ENCODE measurements around the gene NDFIP1.
"Not testable (repeated sequence)": the region's sequence is repeated elsewhere in the genome, so short reads cannot be mapped to it uniquely, and the experiment has no call there.

NDFIP1 gene, protein sequence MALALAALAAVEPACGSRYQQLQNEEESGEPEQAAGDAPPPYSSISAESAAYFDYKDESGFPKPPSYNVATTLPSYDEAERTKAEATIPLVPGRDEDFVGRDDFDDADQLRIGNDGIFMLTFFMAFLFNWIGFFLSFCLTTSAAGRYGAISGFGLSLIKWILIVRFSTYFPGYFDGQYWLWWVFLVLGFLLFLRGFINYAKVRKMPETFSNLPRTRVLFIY

DNA sequence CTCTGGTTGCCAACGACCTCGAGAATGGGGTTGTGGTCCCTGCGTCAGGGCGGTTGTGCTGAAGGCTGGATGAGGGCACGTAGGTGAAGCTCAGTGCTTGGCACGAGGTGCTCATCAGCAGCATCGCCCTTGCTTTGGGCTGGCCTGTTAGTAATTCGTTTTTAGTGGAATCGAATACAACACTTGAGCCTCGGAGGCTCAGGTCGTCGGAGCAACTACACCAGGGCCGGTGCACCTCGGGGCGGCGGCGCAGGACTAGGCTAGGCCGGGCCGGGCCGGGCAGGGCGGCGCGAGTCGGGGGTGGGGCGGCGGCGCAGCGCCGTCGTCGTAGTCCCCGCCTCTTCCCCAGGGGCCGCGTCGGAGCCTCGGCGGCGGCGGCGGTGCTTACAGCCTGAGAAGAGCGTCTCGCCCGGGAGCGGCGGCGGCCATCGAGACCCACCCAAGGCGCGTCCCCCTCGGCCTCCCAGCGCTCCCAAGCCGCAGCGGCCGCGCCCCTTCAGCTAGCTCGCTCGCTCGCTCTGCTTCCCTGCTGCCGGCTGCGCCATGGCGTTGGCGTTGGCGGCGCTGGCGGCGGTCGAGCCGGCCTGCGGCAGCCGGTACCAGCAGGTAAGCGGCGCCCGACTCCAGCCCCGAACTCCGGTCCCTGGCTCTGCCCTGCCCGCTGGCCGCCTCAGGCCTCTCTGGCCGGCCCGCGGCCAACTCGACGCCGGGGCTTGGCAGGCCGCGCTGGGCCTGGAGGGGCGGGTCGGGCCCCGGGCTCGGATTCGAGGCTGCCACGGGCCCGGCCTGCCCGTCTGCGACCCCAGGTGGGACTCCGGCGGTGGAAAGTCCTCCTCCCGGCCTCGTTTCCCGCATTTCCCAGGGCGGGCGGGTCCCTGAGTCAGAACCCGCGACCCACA lies at the start of gene NDFIP1:
TSS of gene NDFIP1 (plus strand) at position 348 of the 899 bp plus-strand sequence. CDS start at position 544, 196 bp downstream.
- DNase-seq, result no peak

DNA sequence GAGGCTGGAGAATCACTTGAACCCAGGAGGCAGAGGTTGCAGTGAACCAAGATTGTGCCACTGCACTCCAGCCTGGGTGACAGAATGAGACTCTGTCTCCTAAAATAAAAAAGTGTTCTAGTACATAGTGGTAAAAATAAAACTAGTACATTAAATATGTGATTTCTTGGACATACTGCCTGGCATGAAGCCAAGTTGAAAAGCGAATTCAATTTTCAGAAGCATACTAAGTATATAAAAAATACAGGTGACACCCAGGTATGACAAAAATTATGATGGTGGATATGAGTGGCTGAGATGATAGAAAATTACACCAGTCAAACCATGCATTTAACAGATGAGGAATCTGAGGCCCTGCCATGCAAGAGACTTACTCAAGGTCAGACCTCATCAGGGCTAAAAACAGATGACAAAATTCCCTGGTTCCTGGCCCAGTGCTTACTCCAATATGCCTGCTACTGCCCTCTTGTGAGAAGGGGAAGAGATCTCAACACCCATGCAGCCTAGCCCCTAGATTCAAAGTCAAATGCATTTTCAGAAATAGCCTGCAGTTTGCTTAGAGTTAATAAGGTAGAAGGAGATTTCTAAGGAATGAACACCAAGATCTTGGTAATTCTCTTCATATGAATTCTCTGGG lies 49.2 kb upstream of the NDFIP1 start:
- no peak for DNase-seq

DNA sequence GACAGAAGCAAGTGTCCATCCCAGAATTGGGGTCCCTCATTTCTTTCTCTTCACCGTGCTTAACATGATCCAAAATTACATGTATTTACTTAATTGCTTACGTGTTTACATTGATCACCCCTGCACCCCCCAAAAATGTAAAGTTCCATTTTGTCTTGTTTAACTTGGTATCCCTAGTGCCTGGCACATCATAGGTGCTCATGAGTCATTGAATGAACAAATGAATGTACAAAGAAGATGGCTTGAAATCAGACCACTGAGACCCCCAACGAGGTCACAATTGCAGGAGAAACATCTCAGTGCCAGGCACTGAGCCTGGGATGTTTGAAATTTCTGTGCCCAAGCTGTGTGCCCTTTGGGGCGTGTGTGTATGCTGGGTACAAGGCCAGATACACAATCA lies 45.2 kb upstream of the NDFIP1 start:
- DNase-seq, result no peak

DNA sequence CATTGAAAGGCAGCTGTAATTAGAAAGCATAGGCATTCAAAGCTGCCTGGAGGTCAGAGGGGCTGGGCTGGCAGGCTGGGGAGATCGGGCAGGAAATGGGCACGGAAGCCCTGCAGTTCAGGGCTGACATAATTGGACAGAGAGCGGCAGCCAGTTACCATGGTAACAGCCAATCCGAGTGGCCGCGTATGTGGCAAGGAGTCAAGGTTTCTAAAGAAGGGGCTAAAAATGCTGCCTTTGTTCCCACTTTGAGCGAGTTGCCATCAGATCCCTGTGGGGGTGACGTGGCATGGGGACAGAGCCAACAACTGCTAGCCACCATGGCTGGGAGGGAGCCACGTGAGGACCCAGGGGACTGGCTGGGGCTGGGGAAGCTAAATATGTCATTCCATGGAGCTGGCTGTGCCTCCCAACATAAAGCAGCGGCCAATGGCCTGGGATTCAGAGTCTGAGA lies 44.7 kb upstream of the NDFIP1 start:
- no peak for DNase-seq

DNA sequence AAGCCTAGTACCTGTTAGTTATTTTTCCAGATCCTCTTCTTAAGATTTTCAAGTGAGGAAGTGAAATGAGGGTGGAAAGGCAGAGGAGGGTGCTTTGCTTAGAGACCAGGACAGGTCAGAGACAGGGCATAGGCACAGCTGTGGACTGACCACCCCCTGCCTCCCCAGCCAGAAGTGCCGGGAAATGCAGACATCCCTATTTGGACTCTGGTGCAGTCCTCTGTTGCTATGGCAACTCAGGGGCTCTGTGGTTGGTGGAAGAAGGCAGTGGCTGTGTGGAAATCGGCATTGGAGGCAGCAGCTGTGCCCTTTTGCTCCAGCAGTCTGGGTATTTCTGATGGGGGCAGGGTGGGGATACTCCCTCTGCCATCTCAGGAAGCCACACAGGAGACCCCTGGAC lies 43.3 kb upstream of the NDFIP1 start:
- DNase-seq, result no peak

DNA sequence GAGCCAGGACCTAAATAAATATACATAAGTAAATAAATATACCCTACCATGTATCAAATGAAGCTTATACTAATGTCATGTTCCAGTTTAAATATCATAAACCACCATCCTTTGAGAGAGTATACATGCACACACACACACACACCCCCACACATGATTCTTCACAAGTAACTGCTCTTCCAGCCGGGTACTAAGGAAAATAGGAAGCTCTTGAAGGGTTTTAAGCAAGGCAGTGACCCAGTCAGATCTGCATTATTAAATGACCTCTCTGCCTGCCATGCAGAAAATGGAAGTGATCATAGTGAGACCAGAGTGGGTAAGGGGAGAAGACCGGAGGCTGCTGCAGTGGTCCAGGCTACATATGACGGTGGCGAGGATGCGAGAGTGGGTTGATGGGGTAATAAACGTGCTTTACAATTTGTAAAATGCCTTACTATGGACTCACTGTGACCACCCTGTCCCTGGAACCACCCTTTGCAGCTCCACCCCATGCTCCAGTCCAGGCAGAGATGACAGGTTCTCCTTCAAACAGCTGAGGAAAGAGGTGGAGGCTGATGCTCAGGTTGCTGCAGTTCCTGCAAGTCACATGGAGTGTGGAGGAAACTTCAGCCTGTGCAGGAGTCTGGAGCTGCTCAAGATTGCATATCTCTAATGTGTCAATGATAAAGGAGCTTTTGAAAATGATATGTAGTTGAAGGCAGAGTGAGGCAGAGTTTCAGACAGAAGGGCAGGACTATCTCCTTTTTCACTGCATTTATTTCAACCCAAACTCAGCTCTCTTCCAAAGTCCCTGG lies 38.8 kb upstream of the NDFIP1 start:
- no peak for DNase-seq

DNA sequence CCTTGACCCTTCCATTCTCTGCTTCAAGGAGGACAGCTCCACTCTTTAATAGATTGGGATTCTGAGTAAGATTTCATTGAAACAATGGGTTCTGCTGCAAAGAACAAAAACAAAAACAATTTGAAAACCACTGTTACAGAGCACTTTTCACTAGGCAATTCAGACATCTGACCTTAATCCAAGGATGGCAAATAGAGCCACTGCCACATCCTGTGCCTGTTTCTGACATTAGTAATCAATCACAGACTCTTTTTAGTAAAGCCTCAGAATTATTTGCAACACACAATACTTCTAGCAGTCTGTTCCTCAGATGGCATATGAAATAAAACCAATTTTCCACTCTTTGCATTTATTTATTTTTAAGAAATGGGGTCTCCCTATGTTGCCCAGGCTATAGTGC lies 37.8 kb upstream of the NDFIP1 start:
- no peak for DNase-seq

DNA sequence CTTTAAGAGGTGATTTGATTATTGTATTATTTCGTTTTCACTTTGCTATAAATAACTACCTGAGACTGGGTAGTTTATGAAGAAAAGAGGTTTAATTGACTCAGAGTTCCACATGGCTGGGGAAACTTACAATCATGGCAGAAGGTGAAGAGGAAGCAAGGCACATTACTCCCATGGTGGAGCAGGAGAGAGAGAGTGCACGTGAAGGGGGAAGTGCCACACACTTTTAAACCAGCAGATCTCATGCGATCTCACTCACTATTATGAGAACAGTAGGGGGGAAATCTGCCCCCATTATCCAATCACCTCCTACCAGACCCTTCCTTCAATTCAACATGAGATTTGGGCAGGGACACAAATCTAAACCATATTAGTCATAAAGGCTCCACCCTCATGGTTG lies 36.1 kb upstream of the NDFIP1 start:
- DNase-seq, result no peak

DNA sequence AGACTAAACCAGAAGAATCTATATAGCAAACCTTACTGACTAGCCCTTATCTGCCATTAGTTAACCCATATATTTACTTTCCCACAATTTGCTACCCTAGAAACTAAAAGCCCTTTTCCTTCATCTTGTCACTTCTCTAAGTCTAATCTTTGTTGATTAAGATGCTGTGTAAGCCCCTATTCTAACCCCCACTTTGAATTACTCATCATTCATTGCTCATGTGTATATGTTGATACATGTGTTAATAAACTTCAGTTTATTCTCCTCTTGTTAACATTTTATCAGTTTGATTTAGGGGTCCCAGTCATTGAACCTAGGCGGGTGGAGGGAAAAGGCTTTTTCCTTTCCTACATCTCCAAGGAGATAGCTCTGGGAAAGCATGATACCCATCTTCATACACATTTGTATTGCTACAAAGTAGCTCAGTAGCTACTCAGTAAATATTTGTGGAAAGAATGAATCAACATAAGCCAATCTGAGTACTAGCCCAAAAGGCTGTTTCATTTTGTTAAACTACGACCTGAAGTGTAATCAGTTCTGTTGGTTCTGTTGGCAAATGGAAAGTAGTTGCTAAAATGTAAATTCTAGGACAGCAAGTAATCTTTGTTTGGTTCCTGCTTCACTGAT lies 35.1 kb upstream of the NDFIP1 start:
- no peak for DNase-seq

DNA sequence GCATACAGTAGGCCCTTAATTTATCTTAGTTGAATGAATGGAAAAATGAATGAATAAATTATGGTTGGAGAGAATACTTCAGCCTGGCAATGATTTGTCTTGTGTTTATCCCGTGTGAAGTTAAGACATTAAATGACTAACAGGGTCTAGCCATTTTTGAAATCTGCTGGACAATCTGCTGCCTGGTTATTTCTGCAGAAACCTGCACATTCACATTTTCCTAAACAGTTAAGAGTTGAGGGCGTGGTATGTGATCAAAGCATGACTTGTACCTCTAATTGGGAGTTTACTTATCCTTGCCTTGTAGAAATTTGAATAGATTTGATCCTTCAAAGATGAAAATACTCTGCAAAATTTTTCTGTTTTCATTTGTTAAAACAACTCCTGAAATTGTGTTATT lies 34.6 kb upstream of the NDFIP1 start:
- no peak for DNase-seq

DNA sequence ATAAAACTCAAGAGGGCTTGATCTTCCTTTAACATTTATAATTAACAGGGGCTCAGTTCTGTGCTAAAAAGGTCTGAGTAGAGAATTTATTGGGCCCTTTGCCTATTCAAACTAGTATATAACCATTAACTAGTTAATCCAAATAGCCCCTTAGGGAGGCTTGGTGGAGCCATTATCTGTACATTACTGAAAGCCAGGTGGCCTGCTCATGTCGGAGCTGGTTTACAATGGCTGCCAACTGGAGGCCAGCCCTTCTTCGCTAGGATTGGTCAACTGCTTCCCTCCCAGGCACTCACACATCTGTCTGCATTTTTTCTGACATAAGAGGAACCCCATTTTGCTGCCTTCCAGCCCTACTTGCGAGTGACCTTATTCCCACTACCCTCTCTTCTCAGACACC lies 30.4 kb upstream of the NDFIP1 start:
- DNase-seq, result no peak

DNA sequence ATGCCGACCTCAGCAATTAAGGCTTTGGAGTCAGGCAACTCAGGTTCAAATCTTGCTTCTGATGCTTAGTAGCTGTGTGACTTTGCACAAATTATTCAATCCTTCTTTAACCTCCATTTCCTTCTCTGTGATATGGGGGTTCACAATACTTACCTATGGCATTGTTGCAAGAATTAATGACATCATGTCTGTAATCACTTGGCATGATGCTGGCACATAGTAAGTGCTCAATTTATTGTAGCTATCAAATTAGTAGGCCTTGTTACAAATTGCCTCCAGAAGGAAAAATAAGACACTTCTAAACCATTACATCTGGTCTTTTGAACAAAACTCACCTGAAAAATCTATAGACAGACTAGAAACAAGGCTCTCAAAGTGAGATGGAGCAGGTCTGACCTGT lies 29.9 kb upstream of the NDFIP1 start:
- no peak for DNase-seq

DNA sequence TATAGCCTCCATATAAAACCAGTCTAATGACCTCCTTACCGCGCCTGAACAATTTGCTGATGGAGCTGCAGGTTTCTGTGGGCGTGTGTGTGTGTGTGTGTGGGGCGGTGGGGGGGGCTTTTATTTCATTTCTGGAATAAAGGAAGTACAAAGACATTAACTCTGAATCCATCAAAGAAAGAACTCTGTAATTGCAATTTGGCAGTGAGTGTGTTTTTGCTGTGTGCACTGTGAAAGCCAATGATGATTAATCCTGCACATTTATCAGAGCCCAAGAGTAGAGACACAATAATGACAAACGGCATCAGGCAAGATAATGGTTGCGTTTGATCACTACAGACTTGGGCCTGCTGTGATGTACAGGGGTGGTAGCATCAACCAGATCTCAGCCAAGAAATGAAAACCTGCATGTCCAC lies 29.3 kb upstream of the NDFIP1 start:
- DNase-seq, result no peak

DNA sequence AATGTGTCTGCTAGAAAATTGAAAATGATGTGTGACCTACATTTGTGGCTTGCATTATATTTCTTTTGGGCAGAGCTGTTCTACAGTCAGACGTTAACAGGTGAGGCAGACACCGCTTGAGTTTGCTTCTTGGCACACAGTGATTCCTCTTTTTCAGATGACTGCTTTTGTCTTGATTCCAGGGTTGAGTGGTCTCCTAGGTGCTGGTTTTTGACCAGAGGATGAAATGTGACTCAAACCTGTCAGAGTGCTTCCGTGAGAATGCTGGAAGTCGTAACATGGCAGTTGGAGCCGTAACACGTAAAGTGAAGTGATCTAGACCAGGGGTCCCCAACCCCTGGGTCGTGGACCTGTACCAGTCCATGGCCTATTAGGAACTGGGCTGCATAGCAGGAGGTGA lies 28.3 kb upstream of the NDFIP1 start:
- no peak for DNase-seq

DNA sequence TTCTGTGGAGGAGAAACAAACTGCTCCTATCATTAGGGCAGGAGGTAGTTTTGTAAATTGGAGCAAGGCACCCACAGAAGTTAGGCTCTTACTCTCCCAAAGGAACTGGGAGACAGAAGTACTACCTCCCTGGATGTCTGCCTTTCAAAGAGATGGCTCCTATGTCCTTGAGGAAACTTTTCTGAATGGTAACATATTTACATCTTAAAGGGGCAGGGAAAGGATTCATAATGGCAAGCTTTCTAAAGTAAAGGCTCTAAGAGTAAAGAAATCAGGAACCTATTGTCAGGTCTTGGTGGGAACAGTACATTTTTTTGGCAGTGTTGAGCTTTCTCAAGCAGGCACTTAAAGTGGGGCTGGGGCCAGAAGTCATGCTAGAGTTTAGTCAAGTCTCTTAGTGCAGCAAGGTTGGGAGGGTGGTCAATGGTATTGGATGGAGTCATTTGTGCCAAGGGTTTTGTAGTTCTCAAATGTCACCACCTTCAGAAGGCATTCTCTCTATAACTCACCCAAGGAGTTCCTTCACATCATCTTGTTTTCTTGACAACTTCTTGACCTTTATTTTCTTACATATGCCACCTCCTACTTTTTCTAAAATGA lies 26.3 kb upstream of the NDFIP1 start:
- no peak for DNase-seq

DNA sequence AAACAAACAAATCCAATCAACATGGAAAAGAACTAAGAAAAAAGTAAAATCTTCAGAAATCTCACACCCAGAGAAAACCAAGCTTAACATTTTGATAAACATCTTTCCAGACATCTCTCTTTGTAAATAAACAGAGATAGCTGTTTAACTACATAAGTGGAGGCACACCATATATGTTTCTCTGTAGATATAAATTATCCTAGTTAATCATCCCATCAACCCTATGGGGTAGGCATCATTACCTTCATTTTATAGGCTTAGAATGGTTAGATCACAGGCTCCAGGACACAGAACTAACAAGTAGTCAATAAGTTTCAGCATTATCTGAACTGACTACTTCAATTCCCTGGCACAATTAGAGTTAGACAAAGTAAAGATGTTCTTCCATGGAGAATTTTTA lies 22.4 kb upstream of the NDFIP1 start:
- no peak for DNase-seq

DNA sequence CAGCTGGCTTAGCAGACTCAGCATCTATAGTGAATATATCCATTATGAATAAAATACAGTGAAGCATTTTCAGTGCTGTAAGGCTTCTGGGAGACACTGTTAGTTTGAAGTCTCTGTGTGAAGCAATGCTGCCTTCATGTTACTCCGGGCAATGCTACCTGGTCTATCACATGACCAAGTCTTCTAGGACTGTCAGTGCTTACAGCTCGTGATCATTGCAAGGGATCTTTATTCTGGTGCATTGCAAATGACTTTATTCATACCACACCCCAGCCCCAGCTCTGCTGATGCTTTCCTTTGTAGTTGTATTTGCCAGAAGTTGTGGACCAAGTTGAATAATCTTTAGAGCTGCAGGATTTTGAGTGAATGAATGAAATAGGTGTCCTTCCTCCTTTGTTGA lies 21.9 kb upstream of the NDFIP1 start:
- DNase-seq, result no peak

DNA sequence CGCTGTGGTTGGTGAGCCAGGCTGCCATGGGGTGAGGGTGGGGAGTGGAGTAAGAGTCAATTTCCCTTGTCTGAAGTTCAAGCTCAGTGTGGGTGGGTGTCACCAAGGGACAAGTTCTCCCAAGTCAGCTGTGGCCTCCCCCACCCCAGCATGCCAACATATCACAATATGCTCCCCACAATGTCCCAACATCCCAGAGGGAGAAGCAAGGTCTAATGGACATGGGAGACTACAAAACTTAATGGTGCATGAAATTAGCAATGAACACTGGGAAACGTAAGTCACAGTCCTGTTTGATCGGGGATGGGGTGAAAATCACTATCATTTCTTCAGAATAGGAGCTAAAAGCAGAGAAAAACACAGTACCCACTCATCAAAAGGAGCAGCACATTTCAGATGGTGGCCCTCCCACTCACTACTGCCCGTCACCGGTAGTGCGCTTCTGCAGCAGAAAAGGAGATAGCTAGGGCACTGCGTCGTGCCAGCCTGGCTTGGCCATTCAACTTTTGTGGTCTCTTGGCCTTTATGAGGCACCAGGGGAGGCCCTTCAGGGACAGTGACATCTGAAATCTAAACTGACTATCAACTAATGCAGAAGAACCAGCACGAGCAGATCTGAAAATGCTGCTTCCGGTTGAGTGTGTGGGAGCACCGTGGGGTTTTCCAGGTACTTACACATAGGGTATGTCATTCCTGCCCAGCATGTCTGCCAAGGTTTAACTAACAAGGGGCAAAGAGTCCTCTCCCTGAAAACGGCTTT lies 20.5 kb upstream of the NDFIP1 start:
- DNase-seq, result no peak

DNA sequence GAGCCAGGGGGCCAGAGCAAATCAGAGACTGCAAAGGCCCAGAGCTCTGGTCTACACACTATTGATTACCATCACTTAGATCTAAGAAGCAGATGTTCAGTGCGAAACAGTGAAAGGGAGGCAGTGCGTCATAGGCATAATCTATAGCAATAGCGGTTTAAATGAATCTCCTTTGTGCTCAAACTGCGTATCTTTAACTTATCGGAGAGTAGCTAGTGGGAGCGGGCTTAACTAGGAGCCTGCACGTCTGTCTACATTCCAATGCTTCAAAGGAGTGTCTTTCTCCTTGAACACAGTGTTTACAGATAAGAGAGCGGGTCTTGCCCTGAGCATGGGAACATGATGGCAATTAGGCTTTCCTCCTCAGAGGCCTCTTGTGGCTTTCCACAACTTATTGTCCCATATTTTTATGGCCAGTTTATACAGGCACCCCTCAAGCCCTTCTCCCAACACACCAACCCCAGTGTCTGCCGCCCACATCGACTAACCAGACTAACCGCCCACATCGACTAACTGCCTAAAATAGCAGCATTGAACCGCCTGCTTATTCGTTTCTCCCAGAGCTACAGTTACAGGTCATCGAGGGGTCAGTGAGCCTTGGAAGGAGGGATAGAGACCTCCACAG lies 19.6 kb upstream of the NDFIP1 start:
- DNase-seq, result not testable (repeated sequence)

DNA sequence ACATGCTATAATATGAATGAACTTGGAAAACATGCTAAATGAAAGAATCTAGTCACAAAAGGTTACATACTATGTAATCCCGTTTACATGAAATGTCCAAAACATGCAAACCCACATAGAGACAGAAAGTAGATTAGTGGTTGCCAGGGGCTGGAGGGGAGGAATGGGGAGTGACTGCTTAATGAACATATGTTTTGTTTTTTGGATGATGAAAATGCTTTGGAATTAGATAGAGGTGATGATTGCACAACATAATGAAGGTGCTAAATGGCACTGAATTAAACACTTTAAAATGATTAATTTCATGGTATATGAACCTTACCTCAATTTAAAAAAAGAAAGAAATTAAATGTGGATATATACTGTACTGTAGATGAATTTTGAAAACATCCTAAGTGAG lies 17.6 kb upstream of the NDFIP1 start:
- DNase-seq, result no peak

DNA sequence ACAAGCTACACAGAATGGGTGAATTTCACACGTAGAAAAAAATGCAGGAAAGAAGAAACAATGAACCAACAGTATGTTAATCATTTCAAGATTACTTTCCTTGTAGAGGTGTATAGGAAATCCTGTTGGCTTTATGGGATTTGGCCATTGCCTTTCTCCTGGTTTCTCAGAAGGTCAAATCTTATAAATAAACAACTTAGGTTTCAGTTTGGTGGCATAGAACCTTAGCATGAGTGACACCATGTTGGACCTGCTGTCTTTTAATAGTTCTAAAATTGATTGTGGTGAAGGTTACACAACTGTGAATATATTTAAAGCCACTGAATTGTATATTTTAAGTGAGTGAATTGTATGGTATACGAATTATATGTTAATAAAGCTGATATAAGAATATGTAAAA lies 16.7 kb upstream of the NDFIP1 start:
- no peak for DNase-seq
